RWPE2 (cell line): ENCODE results near the gene CHKB.

Source experiments
- ATAC-seq: fragments of 200-7000 bp; cut with Tn5 transposase; 3 replicates; pipeline ENCODE4 v1.9.1; 2021; ENCODE audit warnings: low read depth
- DNase-seq: peaks from one replicate; pipeline ENCODE4 v3.0.0-alpha.2; 2020; ENCODE audit warnings: low spot score
- H3K27ac ChIP-seq: fragments of 450-650 bp; 2 replicates; pipeline ENCODE4 v1.5.1; 2017; ENCODE audit warnings: mild to moderate bottlenecking; ENCODE audit not compliant: poor library complexity, severe bottlenecking
- H3K27me3 ChIP-seq: fragments of 250-450 bp; sonication (Bioruptor Pico); 2 replicates; pipeline ENCODE4 v1.5.1; 2021; ENCODE audit warnings: mild to moderate bottlenecking, moderate library complexity; ENCODE audit not compliant: insufficient read depth, poor library complexity, severe bottlenecking
- H3K36me3 ChIP-seq: fragments of 250-450 bp; sonication (Bioruptor Pico); 2 replicates; pipeline ENCODE4 v1.5.1; 2020; ENCODE audit warnings: low read depth, mild to moderate bottlenecking, moderate library complexity
- H3K4me1 ChIP-seq: fragments of 250-450 bp; sonication (Bioruptor Pico); 2 replicates; pipeline ENCODE4 v1.5.1; 2021; ENCODE audit warnings: mild to moderate bottlenecking, moderate library complexity; ENCODE audit not compliant: insufficient read depth, poor library complexity, severe bottlenecking
- H3K4me3 ChIP-seq: fragments of 250-450 bp; sonication (Bioruptor Pico); 2 replicates; pipeline ENCODE4 v1.5.1; 2021; ENCODE audit warnings: mild to moderate bottlenecking, moderate library complexity; ENCODE audit not compliant: severe bottlenecking
- H3K9me3 ChIP-seq: fragments of 250-450 bp; sonication (Bioruptor Pico); 2 replicates; pipeline ENCODE4 v1.5.1; 2021; ENCODE audit warnings: mild to moderate bottlenecking, moderate library complexity; ENCODE audit not compliant: severe bottlenecking
- CTCF ChIP-seq: fragments of 450-650 bp; IDR thresholded peaks from one replicate; pipeline ENCODE4 v1.5.1; 2017; ENCODE audit warnings: mild to moderate bottlenecking, moderate library complexity; ENCODE audit not compliant: poor library complexity, severe bottlenecking

The CHKB gene

GRCh38 chr22:50597097-50597496, 14.4 kb upstream of the CHKB start:
- Histone ChIP-seq H3K9me3 (no peaks in the 10 kb centered on the region), H3K4me1 (no peaks in the 10 kb centered on the region), H3K36me3 (no peaks in the 10 kb centered on the region; the same call in 1 of the 2 replicates), H3K4me3 (no peak overlapping the region), H3K27me3 (peaks cover 15% of the 10 kb centered on the region), H3K27ac (no peak overlapping the region)
- TF ChIP-seq CTCF = no peak
- DNase-seq (no peak), ATAC-seq (no peak)

- no peak for TF ChIP-seq CTCF
- ATAC-seq = no peak
- H3K36me3 ChIP-seq = no peaks in the 10 kb centered on the region; the same call in 1 of the 2 replicates
Measured at GRCh38 chr22:50595189-50595588, 12.5 kb upstream of the CHKB start.

GRCh38 chr22:50587407-50587806, 4.8 kb upstream of the CHKB start:
- no peak for TF ChIP-seq CTCF
- ATAC-seq (no peak), DNase-seq (no peak)
- Histone ChIP-seq H3K27me3 (no peaks in the 10 kb centered on the region), H3K4me1 (peaks cover 4% of the 10 kb centered on the region), H3K4me3 (no peak overlapping the region), H3K27ac (no peak overlapping the region), H3K9me3 (no peaks in the 10 kb centered on the region), H3K36me3 (no peaks in the 10 kb centered on the region; the same call in 1 of the 2 replicates)

More at GRCh38 chr22:50595189-50595588, 12.5 kb upstream of the CHKB start:
- Histone ChIP-seq H3K27me3 (peaks cover 7% of the 10 kb centered on the region), H3K4me3 (no peak overlapping the region), H3K27ac (no peak overlapping the region), H3K9me3 (no peaks in the 10 kb centered on the region), H3K4me1 (no peaks in the 10 kb centered on the region)
- no peak for DNase-seq

- ATAC-seq (no peak), DNase-seq (no peak)
- Histone ChIP-seq H3K27me3 (no peaks in the 10 kb centered on the region), H3K27ac (no peak overlapping the region), H3K9me3 (no peaks in the 10 kb centered on the region), H3K36me3 (peaks cover under 1% of the 10 kb centered on the region), H3K4me1 (peaks cover 4% of the 10 kb centered on the region), H3K4me3 (no peak overlapping the region)
- TF ChIP-seq CTCF = no peak
Measured at GRCh38 chr22:50586416-50586815, 3.8 kb upstream of the CHKB start.

- Histone ChIP-seq H3K9me3 (no peaks in the 10 kb centered on the region), H3K36me3 (peaks cover 7% of the 10 kb centered on the region), H3K4me3 (no peak overlapping the region), H3K27ac (no peak overlapping the region), H3K27me3 (no peaks in the 10 kb centered on the region), H3K4me1 (peaks cover 4% of the 10 kb centered on the region)
- TF ChIP-seq CTCF = no peak
- DNase-seq (no peak), ATAC-seq (no peak)
Measured at GRCh38 chr22:50585781-50586180, 3.1 kb upstream of the CHKB start.
